HG02678 (cell line): ENCODE measurements around the gene CMTM1.
"Not testable (repeated sequence)": the region's sequence is repeated elsewhere in the genome, so short reads cannot be mapped to it uniquely, and the experiment has no call there.

Experiments
- ATAC-seq: cut with Tn5 transposase; IDR thresholded peaks from one replicate; pipeline ENCODE4 v1.9.1; 2021; ENCODE audit warnings: mild to moderate bottlenecking, moderate library complexity; ENCODE audit not compliant: unreplicated experiment

Gene CMTM1

DNA sequence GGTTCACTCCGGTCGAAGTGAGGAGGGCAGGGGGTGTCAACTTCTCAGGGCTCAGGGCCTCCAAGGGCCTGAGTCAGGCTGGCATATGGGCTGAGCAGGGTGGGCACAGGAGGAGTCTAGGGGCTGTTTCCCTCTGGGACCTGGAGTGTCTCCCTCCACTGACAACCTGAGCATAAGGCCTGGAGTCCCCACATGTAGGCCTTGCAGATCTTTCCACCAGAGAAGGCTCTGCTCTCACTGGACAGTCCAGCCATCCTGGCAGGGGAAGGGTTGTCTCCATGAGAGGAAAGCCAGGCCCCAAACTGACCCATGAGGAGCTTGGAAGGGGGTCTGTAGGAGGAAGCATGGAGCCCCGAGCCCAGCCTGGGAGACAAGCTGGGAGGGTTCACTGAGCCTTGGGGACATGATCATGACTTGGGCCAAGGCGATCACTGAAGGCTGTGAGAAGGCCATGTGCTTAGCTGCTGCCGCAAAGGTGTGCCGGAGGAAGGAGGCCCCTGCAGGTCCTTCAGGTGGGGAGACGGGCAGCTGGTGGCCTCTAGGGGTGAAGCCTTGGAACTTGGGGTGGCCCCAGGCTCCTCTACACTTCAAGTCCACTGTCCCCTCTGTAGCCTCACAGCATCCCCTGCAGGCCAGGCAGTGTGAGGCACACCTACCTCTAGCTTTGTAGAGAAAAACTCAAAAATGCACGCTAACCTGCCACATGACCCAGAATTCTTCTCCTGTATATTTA is 22.9 kb downstream of the CMTM1 start:
- peak; percentile 69 for ATAC-seq

DNA sequence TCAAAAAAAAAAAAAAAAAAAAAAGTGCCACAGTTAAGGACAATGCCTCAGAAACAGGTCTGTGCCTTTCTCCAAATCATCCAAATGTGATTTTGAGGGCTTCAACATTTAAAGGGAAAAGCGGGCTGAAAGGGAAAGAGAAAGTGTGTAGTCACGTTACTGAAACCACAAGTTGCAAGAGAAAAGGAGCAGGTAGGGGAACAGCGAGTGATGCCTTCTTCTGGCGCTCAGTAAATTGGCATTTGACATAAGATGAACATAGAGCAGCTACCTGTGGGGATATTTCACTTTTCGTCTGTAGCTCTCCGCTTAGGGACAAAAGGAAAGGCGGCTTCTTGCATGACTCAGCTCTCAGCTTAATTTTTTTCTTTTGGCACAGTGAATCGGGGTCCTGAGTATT is 24.1 kb downstream of the CMTM1 start:
- ATAC-seq, result no peak

- no peak for ATAC-seq
These were observed 24.8 kb downstream of the CMTM1 start for GRCh38 chr16:66591018-66591417.

- no peak for ATAC-seq
These were observed 26.0 kb downstream of the CMTM1 start for GRCh38 chr16:66592241-66592640.

DNA sequence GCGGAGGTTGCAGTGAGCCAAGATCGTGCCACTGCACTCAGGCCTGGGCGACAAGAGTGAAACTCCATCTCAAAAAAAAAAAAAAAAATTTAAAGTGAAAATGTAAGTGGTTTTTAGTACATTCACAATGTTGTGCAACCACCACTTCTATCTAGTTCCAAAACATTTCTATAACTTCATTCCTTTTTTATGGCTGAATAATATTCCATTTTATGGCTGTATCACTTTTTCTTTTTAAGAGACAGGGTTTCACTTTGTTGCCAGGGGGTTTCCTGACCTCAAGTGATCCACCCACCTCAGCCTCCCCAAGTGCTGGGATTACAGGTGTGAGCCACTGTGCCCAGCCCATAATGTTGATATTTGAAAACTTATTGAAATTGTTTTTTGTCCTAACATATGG is 26.6 kb downstream of the CMTM1 start:
- no peak for ATAC-seq

DNA sequence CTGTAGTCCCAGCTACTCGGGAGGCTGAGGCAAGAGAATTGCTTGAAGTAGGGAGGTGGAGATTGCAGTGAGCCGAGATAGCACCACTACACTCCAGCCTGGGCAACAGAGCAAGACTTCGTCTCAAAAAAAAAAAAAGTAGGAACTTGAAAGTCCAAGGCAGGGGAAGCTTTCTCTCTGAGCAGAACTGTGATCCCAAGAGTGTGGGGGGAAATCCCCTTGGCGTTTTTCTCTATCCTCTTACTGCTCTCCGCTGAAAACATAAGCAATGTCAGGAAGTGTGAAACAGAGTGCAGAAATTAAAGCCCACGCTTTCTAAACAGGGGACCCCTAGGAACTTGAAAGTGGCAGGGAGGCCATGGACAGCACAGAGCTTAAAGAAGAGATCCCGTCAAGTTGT is 28.5 kb downstream of the CMTM1 start:
- ATAC-seq, result no peak

GRCh38 chr16:66596559-66596958 is 30.3 kb downstream of the CMTM1 start:
- ATAC-seq, result not testable (repeated sequence)

- ATAC-seq, result no peak
These were observed 31.0 kb downstream of the CMTM1 start for GRCh38 chr16:66596986-66597848.

DNA sequence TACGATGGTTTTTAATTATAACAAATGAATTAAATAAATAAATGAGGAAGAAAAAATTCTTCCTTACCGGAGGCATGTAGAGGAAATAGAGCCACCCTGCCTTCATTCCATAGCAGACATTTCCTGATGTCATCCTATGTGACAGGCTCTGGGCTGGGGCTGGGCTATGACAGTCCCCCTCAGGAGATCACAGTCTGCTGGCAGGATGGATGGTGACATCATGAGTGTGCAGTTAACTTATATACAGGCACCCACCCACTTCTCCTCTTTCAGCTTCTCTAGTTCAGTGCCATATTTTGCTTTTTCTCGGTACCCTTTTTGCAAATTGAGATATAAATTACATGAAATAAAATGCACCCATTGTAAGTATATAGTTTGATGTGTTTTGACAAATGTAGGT is 31.9 kb downstream of the CMTM1 start:
- ATAC-seq, result no peak

- ATAC-seq, result no peak
These were observed 33.5 kb downstream of the CMTM1 start for GRCh38 chr16:66599726-66600125.

DNA sequence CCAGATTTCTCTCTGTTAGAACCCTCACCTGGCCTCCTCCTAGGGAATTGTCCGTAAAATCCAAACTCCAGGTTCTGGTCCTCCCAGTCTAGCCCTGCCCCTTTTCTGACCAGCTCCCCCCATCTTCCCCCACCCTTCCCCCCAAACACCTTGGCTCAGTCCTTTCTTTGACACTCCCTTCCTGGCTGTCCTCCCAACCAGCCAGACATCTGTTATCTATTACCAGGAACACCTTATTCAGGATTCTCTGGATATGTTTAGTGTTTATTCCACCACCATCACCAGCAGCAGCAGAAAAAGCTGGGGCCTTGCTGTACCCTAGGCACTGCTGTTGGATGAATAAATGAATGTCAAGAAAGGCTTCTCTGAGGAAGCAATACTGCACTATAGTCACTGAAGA is 34.2 kb downstream of the CMTM1 start:
- ATAC-seq, result no peak

- no peak for ATAC-seq
These were observed 35.2 kb downstream of the CMTM1 start for GRCh38 chr16:66601471-66601870.

DNA sequence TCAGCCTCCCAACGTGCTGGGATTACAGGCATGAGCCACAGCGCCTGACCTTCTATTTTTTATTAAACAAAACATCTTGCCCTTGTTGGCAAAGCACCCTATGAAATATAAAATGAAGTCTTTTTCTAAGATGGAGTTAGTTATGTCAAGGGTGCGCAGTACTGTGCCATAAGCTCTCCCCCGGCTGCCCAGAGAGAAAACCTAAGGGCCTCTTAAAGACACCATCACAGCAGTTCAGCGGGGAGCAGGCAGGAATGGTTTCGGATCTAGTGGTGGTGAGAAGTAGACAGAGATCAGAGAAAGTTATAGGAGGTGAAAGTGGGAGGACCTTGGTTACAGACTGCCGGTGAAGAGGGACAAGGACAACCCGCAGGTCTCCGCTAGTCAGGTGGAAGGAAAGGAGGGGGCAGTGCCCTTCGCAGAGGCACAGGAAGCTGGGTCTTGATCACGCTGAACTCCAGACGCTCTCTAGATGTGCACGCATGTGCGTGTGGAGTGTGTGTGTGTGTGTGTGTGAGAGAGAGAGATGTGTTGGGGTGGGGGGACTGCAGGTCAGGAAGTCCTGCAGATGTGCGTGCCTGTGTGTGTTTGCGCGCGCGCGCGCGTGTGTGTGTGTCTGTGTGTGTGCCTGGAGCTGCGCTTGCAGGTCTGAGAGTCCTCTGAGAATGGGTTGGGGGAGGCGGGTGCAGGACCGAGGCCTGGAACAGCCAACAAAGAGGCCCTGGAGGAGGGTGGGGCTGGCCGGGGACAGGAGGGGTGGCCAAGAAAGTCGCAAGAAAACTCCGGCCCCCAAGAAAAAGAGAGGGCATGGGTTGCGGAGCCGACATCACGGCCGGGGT is 37.5 kb downstream of the CMTM1 start:
- ATAC-seq, result no peak

GRCh38 chr16:66604376-66605176 is 38.3 kb downstream of the CMTM1 start, which contains the start of gene CMTM3:
Gene CMTM3, plus strand, starts transcription at chr16:66604704. Its CDS starts 102 bp downstream, at chr16:66604806.
- peak; percentile 51 for ATAC-seq

- ATAC-seq, result peak; percentile 9
These were observed 39.1 kb downstream of the CMTM1 start for GRCh38 chr16:66605177-66605978.

DNA sequence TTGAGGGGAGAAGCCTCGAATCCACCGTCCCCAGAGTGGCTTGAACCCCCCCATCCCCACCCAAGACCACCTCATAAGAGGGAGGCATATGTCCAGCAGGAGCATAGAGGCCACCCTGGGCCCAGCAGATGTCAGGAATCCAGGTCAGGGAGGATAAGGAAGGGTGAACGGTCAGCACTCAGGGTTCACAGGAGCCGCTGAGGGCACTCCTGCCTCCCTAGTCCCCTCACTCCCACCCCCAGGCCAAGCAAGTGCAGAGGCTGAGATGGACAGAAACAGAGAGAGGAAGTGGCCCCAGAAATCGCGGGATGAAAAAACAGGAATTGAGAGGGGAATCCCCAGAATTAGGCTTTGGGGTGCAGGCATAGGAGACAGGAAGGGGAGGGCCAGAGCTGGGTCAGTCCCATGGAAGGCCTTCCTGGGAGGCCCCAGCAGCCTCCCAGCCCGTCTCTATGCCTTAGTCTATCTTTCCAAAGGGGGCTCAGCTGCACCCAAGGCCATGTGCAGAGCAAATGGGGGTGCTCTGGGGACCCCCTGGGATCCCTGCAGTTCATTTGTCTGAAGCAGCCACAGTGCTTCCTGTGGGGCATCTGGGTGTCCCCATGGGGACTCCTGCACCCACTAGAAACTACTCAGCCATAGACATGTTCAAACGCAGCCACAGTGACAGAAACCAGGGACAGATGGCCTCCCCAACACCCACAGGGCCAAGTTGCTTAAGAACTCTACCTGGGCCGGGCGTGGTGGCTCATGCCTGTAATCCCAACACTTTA is 39.9 kb downstream of the CMTM1 start:
- peak; percentile 59 for ATAC-seq

GRCh38 chr16:66608241-66609138 is 42.3 kb downstream of the CMTM1 start:
- no peak for ATAC-seq

GRCh38 chr16:66609139-66609510 is 42.9 kb downstream of the CMTM1 start:
- ATAC-seq, result no peak
